ENCODE data around the gene C1orf174. TPM values are rescaled to one million over a fixed set of nuclear protein-coding genes. Genes with fewer than 3 reads are reported as not detected.

Gene C1orf174
- total RNA-seq, 2 donors from 2014 or later: 14.8 to 15.6 TPM

DNA sequence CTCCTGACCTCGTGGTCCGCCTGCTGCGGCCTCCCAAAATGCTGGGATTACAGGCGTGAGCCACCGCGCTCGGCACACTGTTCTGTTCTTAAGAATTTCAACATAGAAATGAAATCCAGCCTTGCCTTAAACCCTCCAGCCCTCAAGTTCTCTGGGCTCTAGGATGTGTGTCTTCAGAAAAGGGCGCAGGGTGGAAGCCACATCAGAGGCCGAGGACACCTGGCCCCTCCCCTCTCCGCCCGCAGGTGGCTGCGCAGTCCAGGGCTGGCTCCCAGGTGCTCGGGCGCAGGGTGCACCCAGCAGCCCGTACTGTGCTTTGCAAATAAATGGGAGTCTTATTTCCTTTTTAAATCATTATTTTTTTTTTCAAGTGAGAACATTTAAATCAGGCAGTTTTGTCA is 2.0 kb upstream of the C1orf174 start:
- Histone ChIP-seq H3K27ac (no peak overlapping the region), H3K36me3 (replicated peaks in 1 of 2; ENCODE audit: insufficient read depth in 1 of 2, low read depth in 2 of 2) (no peaks in the 10 kb centered on the region), H3K27me3 (no peaks in the 10 kb centered on the region), H3K4me3 (no peak overlapping the region), H3K4me1 (peaks cover 11% of the 10 kb centered on the region), H3K9me3 (no peaks in the 10 kb centered on the region)
- intact Hi-C loops (cut with DNase I): no loop called here
- ATAC-seq: no peak
- no peak for TF ChIP-seq POLR2A (IDR thresholded peaks at IDR 0.05)
- TF ChIP-seq, protein P1, sequence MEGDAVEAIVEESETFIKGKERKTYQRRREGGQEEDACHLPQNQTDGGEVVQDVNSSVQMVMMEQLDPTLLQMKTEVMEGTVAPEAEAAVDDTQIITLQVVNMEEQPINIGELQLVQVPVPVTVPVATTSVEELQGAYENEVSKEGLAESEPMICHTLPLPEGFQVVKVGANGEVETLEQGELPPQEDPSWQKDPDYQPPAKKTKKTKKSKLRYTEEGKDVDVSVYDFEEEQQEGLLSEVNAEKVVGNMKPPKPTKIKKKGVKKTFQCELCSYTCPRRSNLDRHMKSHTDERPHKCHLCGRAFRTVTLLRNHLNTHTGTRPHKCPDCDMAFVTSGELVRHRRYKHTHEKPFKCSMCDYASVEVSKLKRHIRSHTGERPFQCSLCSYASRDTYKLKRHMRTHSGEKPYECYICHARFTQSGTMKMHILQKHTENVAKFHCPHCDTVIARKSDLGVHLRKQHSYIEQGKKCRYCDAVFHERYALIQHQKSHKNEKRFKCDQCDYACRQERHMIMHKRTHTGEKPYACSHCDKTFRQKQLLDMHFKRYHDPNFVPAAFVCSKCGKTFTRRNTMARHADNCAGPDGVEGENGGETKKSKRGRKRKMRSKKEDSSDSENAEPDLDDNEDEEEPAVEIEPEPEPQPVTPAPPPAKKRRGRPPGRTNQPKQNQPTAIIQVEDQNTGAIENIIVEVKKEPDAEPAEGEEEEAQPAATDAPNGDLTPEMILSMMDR (IDR thresholded peaks at IDR 0.05): no peak
- DNase-seq: no peak
- WGBS, 2 donors: 92 to 95% methylated on average over 15 of the region's 15 CpGs

DNA sequence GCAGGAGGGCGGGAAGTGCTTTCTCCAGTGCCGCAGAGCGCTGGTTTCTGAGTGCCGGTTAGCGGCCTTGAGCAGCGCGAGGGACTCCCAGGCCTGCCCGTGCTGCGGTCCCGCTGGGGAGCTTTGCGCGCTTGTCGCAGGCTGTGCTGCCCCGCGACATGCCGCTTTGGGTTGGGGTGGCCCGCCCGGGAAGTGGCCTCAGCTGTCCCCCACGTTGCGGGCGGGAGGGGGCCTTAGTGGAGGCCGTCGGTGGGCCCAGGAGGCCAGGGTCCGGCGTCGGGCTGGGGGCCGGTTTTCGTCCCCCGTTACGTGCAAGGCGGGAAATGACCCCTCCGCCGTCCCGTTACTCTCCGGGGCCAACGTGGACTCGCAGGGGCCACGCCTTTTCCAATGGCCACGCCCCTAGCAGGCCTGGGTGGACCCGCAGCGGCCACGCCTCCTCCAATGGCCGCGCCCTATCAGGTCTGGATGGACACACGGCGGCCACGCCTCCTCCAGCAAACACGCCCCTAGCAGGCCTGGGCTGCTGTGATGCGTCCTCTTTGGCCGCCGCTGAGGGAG is 977 bp upstream of the C1orf174 start:
- intact Hi-C loops (cut with DNase I): no loop called here
- Histone ChIP-seq H3K4me3 (peak overlapping the region; percentile 63 to 90), H3K9me3 (no peaks in the 10 kb centered on the region), H3K4me1 (peaks cover 11% of the 10 kb centered on the region), H3K36me3 (replicated peaks in 1 of 2; ENCODE audit: insufficient read depth in 1 of 2, low read depth in 2 of 2) (no peaks in the 10 kb centered on the region), H3K27ac (peak overlapping the region; percentile 93 to 98 (median 98)), H3K27me3 (no peaks in the 10 kb centered on the region)
- peak; percentile 82 for ATAC-seq
- peak in 2 of 3 donors; percentile 29 to 46 for TF ChIP-seq POLR2A (IDR thresholded peaks at IDR 0.05)
- TF ChIP-seq, protein P1 (IDR thresholded peaks at IDR 0.05): peak in 1 of 7 experiments; percentile 7
- 0% methylated on average over 7 to 37 of the region's 51 CpGs for WGBS, 2 donors
- DNase-seq: peak; percentile 99 to 100 (median 99)

DNA sequence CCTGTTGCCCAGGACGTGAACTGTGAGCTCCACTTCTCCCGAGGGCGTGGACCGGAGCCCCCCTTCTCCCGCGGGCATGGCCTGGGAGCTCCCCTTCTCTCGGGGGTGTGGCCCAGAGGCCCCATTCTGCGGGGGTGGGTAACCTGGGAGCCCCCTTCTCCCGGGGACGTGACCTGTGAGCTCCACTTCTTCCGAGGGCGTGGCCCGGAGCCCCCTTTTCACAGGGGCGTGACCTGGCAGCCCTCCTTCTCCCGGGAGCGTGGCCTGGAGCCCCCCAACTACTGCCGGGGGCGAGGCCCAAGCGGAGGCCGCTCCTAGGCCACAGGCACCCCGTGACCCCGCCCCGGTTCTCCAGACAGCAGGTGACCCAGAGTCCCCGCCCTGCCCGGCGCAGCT is 320 bp downstream of the C1orf174 start:
- ATAC-seq (no peak), DNase-seq (no peak)
- Histone ChIP-seq H3K4me3 (peak overlapping the region; percentile 30 to 63), H3K36me3 (replicated peaks in 1 of 2; ENCODE audit: insufficient read depth in 1 of 2, low read depth in 2 of 2) (no peaks in the 10 kb centered on the region), H3K4me1 (peaks cover 11% of the 10 kb centered on the region), H3K27ac (peak overlapping the region; percentile 93 to 98 (median 98)), H3K9me3 (no peaks in the 10 kb centered on the region), H3K27me3 (no peaks in the 10 kb centered on the region)
- intact Hi-C loops (cut with DNase I): no loop called here
- 0 to 1% methylated on average over 5 to 25 of the region's 26 CpGs for WGBS, 2 donors
- TF ChIP-seq, protein P1 (IDR thresholded peaks at IDR 0.05): no peak
- TF ChIP-seq POLR2A (IDR thresholded peaks at IDR 0.05): no peak

DNA sequence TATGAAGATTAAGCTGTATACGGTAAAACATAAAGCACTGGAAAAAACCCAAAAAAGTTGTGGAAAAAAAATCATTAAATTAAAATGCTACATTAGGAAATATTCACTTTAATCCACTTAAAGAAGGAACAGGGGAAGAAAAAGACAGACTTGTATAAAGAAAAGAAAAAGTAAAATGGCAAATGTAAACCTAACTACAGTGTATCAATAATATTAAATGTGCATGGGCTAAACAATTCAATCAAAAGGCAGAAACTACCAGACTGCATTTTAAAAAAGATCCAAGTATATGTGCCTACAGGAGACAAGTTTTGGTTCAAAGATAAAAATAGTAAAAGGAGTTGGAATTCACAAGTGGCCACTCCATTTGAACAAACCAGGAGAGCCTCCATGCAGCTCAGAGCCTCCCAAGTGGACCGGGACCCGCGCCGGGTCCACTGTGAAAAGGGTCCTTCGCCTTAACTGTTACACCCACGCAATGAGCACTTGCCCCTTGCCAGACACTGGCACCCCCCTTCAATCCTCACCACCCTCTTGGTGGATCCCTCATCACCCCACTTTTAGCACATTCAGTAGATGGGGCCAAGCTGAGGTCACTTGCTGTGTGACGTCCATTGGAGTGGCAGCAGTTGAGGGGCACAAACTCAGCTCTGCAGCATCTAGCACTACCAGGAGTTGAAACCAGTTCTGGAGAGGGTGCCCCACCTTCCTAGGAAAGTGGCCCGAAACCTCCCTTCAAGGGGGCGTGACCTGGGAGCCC is 898 bp downstream of the C1orf174 start:
- TF ChIP-seq, protein P1 (IDR thresholded peaks at IDR 0.05): no peak
- no peak for TF ChIP-seq POLR2A (IDR thresholded peaks at IDR 0.05)
- Histone ChIP-seq H3K4me1 (peaks cover 11% of the 10 kb centered on the region), H3K36me3 (replicated peaks in 1 of 2; ENCODE audit: insufficient read depth in 1 of 2, low read depth in 2 of 2) (no peaks in the 10 kb centered on the region), H3K27me3 (no peaks in the 10 kb centered on the region), H3K9me3 (no peaks in the 10 kb centered on the region), H3K4me3 (peak overlapping the region; percentile 30 to 63), H3K27ac (peak overlapping the region in 3 of 4 donors; percentile 97 to 98 (median 98))
- intact Hi-C loops (cut with DNase I): no loop called here
- 19 to 51% methylated on average over 4 to 10 of the region's 10 CpGs for WGBS, 2 donors
- ATAC-seq: no peak
- DNase-seq: no peak

DNA sequence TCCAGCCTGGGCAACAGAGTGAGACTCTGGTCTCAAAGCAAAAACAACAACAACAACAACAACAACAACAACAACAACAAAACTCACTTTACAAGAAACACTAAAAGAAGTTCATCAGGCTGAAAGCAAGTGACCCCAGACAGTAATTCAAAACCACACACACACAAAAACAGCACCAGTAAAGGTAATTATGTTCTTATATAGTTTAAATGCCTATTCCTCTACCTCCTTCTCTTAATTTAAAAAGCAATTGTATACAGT is 1.7 kb downstream of the C1orf174 start:
- no peak for TF ChIP-seq POLR2A (IDR thresholded peaks at IDR 0.05)
- TF ChIP-seq, protein P1 (IDR thresholded peaks at IDR 0.05): no peak
- Histone ChIP-seq H3K27ac (no peak overlapping the region), H3K36me3 (replicated peaks in 1 of 2; ENCODE audit: insufficient read depth in 1 of 2, low read depth in 2 of 2) (no peaks in the 10 kb centered on the region), H3K4me1 (peaks cover 7% of the 10 kb centered on the region), H3K9me3 (no peaks in the 10 kb centered on the region), H3K27me3 (no peaks in the 10 kb centered on the region), H3K4me3 (no peak overlapping the region)
- DNase-seq (no peak), ATAC-seq (no peak)
- intact Hi-C loops (cut with DNase I): no loop called here

All from body of pancreas (tissue), 4 donors.